NCI-H526 treated with DMSO at 0.1 percent for 48 hours (cell line): ENCODE results near the gene SLC22A16.

ENCODE experiments used
- DNase-seq: peaks from one replicate; lab custom pipeline; 2025; lab: John Stamatoyannopoulos, UW

SLC22A16 gene

GRCh38 chr6:110447761-110448160 lies 28.7 kb downstream of the SLC22A16 start:
- no peak for DNase-seq

GRCh38 chr6:110446405-110446804 lies 30.0 kb downstream of the SLC22A16 start:
- no peak for DNase-seq

- no peak for DNase-seq
Measured at GRCh38 chr6:110440026-110440425, 36.4 kb downstream of the SLC22A16 start.

- no peak for DNase-seq
Measured at GRCh38 chr6:110439356-110439755, 37.1 kb downstream of the SLC22A16 start.

- no peak for DNase-seq
Measured at GRCh38 chr6:110434961-110435602, 41.3 kb downstream of the SLC22A16 start.

- DNase-seq, result no peak
Measured at GRCh38 chr6:110432285-110432900, 44.0 kb downstream of the SLC22A16 start.

- no peak for DNase-seq
Measured at GRCh38 chr6:110430741-110431140, 45.7 kb downstream of the SLC22A16 start.

- DNase-seq, result no peak
Measured at GRCh38 chr6:110430236-110430635, 46.2 kb downstream of the SLC22A16 start.

- DNase-seq, result no peak
Measured at GRCh38 chr6:110428153-110428552, 48.3 kb downstream of the SLC22A16 start.

- no peak for DNase-seq
Measured at GRCh38 chr6:110425816-110426215, 50.6 kb downstream of the SLC22A16 start.

GRCh38 chr6:110422444-110422822 lies 54.0 kb downstream of the SLC22A16 start:
- DNase-seq, result no peak

GRCh38 chr6:110421749-110422443 lies 54.5 kb downstream of the SLC22A16 start:
- DNase-seq, result no peak

GRCh38 chr6:110419028-110419739 lies 57.2 kb downstream of the SLC22A16 start:
- DNase-seq, result peak; percentile 54

GRCh38 chr6:110418594-110418993 lies 57.8 kb downstream of the SLC22A16 start:
- DNase-seq, result no peak

- no peak for DNase-seq
Measured at GRCh38 chr6:110415086-110415916, 61.1 kb downstream of the SLC22A16 start, which contains the start of gene DDO. DDO (minus strand) TSS chr6:110415575; CDS start chr6:110413462, 2,113 bp downstream.

- no peak for DNase-seq
Measured at GRCh38 chr6:110414669-110415068, 61.7 kb downstream of the SLC22A16 start.

- DNase-seq, result no peak
Measured at GRCh38 chr6:110412360-110412759, 64.1 kb downstream of the SLC22A16 start.

GRCh38 chr6:110410511-110410910 lies 65.9 kb downstream of the SLC22A16 start:
- DNase-seq, result no peak

- no peak for DNase-seq
Measured at GRCh38 chr6:110409794-110410193, 66.6 kb downstream of the SLC22A16 start.

GRCh38 chr6:110408901-110409300 lies 67.5 kb downstream of the SLC22A16 start:
- DNase-seq, result no peak

- DNase-seq, result no peak
Measured at GRCh38 chr6:110404607-110405006, 71.8 kb downstream of the SLC22A16 start.
